ENCODE data around the gene TIMP4.

The TIMP4 gene

GRCh38 chr3:12185172-12185710, 26.5 kb upstream of the TIMP4 start:
- DNase-seq = no peak

- no peak for DNase-seq
Measured at GRCh38 chr3:12184541-12184940, 25.8 kb upstream of the TIMP4 start.

GRCh38 chr3:12182687-12183441, 24.2 kb upstream of the TIMP4 start:
- DNase-seq = no peak

- no peak for DNase-seq
Measured at GRCh38 chr3:12181806-12182205, 23.1 kb upstream of the TIMP4 start.

GRCh38 chr3:12181301-12181700, 22.6 kb upstream of the TIMP4 start:
- no peak for DNase-seq

- DNase-seq = no peak
Measured at GRCh38 chr3:12180631-12181030, 21.9 kb upstream of the TIMP4 start.

- DNase-seq = no peak
Measured at GRCh38 chr3:12180218-12180617, 21.5 kb upstream of the TIMP4 start.

- DNase-seq = no peak
Measured at GRCh38 chr3:12179441-12179840, 20.7 kb upstream of the TIMP4 start.

- DNase-seq = no peak
Measured at GRCh38 chr3:12178091-12178820, 19.5 kb upstream of the TIMP4 start.

GRCh38 chr3:12177126-12177525, 18.4 kb upstream of the TIMP4 start:
- DNase-seq = no peak

- no peak for DNase-seq
Measured at GRCh38 chr3:12175844-12176453, 17.2 kb upstream of the TIMP4 start.

GRCh38 chr3:12175137-12175593, 16.5 kb upstream of the TIMP4 start:
- DNase-seq = no peak

GRCh38 chr3:12170207-12170606, 11.5 kb upstream of the TIMP4 start:
- no peak for DNase-seq

- no peak for DNase-seq
Measured at GRCh38 chr3:12165909-12166308, 7.2 kb upstream of the TIMP4 start.

- no peak for DNase-seq
Measured at GRCh38 chr3:12159227-12159601, 502 bp upstream of the TIMP4 start.

GRCh38 chr3:12157026-12157425, 1.7 kb downstream of the TIMP4 start:
- no peak for DNase-seq

- no peak for DNase-seq
Measured at GRCh38 chr3:12155828-12156227, 2.9 kb downstream of the TIMP4 start.

- no peak for DNase-seq
Measured at GRCh38 chr3:12155264-12155663, 3.4 kb downstream of the TIMP4 start.

GRCh38 chr3:12154151-12154550, 4.6 kb downstream of the TIMP4 start:
- DNase-seq = no peak

GRCh38 chr3:12150112-12150511, 8.6 kb downstream of the TIMP4 start:
- DNase-seq = no peak

GRCh38 chr3:12149029-12149428, 9.7 kb downstream of the TIMP4 start:
- DNase-seq = no peak

GRCh38 chr3:12148183-12148940, 10.3 kb downstream of the TIMP4 start:
- no peak for DNase-seq

All from KG1 (cell line).